ENCODE measurements around the gene DPYSL4.

The DPYSL4 gene

DNA sequence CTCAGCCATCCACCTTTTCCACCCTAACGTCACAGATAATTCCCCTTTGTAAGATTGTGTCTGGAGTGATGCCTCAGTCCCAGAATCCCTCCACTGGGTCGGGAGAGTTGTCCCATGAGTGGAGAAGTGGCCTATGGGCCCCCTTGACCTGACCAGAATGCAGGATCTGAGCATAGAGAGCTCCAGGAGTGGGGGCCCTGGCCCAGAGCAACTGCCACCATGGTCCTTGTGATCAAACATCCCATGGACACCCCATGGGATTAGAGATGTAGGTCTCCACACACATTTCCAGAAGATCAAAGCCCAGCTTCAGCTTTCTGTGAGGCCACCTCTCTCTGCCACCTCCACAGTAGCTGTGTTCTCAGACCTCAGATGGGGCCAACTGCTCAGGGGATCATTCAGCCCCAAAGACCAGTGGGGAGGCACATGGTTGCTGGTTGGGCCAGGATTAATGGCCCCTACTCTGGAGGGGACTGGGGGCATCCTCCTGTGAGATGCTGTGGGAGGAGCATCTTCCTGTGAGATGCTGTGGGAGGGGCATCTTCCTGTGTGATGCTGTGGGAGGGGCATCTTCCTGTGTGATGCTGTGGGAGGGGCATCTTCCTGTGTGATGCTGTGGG lies 28.5 kb upstream of the DPYSL4 start:
- TF ChIP-seq, protein P1, sequence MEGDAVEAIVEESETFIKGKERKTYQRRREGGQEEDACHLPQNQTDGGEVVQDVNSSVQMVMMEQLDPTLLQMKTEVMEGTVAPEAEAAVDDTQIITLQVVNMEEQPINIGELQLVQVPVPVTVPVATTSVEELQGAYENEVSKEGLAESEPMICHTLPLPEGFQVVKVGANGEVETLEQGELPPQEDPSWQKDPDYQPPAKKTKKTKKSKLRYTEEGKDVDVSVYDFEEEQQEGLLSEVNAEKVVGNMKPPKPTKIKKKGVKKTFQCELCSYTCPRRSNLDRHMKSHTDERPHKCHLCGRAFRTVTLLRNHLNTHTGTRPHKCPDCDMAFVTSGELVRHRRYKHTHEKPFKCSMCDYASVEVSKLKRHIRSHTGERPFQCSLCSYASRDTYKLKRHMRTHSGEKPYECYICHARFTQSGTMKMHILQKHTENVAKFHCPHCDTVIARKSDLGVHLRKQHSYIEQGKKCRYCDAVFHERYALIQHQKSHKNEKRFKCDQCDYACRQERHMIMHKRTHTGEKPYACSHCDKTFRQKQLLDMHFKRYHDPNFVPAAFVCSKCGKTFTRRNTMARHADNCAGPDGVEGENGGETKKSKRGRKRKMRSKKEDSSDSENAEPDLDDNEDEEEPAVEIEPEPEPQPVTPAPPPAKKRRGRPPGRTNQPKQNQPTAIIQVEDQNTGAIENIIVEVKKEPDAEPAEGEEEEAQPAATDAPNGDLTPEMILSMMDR (IDR thresholded peaks at IDR 0.05) = no peak

DNA sequence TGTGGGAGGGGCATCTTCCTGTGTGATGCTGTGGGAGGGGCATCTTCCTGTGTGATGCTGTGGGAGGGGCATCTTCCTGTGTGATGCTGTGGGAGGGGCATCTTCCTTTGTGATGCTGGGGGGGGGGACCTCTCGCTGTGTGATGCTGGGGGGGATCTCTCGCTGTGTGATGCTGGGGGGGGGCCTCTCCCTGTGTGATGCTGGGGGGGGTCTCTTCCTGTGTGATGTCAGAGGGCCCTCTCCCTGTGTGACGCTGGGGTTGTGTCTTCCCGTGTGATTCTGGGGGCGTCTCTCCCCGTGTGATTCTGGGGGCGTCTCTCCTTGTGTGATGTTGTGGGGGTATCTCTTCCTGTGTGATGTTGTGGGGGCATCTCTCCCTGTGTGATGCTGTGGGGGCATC lies 27.9 kb upstream of the DPYSL4 start:
- TF ChIP-seq, protein P1 (IDR thresholded peaks at IDR 0.05) = no peak

DNA sequence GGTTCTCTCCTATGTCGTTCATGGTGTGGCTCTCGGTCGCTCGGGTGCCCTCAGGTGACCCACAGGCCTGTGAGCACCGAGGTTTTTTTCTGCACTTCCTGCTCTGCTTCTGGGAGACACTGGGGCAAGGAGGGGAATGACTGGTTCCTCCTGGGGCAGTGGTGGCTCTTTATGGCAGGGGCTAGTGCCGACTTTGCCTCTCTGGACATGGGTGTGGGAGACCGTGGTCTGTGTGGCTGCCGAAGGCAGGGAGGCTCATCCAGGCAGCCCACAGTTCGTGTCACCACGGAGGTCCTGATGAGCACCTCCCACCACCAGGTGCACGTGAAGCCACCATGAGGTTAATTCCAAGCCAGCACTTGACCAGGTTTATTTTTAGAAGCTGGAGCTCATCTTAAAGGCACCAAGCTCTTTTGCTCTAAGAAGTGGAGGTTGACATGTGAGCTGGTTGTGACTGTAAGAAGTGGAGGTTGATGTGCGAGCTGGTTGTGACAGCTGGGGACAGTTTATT lies 24.7 kb upstream of the DPYSL4 start:
- TF ChIP-seq, protein P1 (IDR thresholded peaks at IDR 0.05) = no peak

DNA sequence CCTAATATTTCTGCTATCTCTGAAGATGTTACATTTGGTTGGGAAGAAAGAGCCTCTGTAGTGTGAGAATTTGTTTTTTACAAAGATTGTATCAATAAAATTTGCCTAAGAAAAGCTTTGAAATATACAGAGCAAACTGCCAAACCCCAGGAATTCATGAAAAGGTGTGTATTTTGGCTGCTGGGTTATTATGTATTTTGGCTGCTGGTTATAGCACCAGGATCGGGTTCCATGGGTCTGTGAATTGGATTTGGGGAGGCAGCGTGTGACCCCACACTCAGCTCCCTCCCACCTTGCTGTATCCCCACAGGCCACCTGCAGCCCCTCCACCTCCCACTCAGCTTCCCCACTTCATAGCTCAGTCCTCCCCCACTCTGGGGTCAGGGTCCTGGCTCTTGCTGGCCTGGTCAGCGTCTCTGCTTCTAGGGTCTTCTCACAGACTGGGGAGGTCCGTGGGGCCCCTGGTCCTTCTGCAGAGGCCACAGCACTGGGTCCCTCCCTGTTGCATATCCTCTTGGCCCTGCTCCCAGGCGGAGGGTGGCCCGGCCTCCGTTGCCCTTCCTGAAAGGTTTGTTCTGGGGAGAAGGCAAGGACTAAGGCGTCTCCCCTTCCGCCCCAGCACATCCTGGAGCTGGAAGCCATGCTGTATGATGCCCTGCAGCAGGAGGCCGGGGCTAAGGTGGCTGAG lies 24.0 kb upstream of the DPYSL4 start:
- TF ChIP-seq, protein P1 (IDR thresholded peaks at IDR 0.05) = no peak

DNA sequence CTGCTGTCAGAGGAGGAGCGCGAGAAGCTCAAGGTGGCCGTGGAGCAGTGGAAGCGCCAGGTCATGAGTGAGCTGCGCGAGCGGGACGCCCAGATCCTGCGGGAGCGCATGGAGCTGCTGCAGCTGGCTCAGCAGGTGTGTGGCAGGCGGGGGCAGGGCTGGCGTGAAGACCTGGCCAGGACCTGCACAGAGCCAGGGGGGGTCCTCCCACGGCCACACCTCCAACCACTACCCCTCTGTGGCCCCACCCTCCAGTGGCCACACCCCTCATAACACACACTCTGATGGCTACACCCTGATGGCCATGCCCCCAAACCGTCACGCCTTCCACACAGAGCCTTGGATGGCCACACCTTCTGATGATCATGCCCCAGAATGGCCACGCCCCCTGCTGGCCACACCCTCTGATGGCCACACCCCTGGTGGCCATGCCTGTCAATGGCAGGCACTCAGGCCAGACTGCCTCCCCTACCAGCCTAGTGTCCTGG lies 23.4 kb upstream of the DPYSL4 start:
- TF ChIP-seq, protein P1 (IDR thresholded peaks at IDR 0.05) = no peak

- TF ChIP-seq, protein P1 (IDR thresholded peaks at IDR 0.05) = no peak
Measured at GRCh38 chr10:132163826-132164515, 22.8 kb upstream of the DPYSL4 start.

- TF ChIP-seq, protein P1 (IDR thresholded peaks at IDR 0.05) = no peak
Measured at GRCh38 chr10:132164761-132165278, 21.9 kb upstream of the DPYSL4 start.

All from LNCAP (cell line).